ENCODE data around the gene SMG6. TPM values are rescaled to one million over a fixed set of nuclear protein-coding genes. Genes with fewer than 3 reads are reported as not detected.

SMG6 gene
- total RNA-seq, 1 experiment from 2014 or later = 25.6 TPM

GRCh38 chr17:2074919-2075318, 228.7 kb downstream of the SMG6 start:
- Mint-ChIP-seq H3K4me1 (peaks cover 20% of the 10 kb centered on the region), H3K27ac (no peak overlapping the region), H3K4me3 (no peak overlapping the region), H3K9me3 (no peaks in the 10 kb centered on the region), H3K27me3 (ENCODE audit: low read depth) (no peaks in the 10 kb centered on the region), H3K36me3 (peaks cover 8% of the 10 kb centered on the region)
- TF ChIP-seq HMGXB4 (CRISPR knock-in tag; IDR thresholded peaks at IDR 0.05) (no peak), SOX15 (CRISPR knock-in tag; IDR thresholded peaks at IDR 0.05) (no peak), ETV6 (CRISPR knock-in tag; IDR thresholded peaks at IDR 0.05) (no peak)
- DNase-seq (ENCODE audit: low spot score) (no peak), ATAC-seq (no peak)
- CTCF ChIA-PET = interaction anchor here (1.1 to 3.7 kb wide), 8 partner anchors 16 to 170 kb away, joined by 3 to 21 read pairs (median 10); partner anchors contain the start of gene HIC1
- POLR2A ChIA-PET = no interaction called here

- ChIA-PET POLR2A (no interaction called here), CTCF (interaction anchor here (0.5 to 11.0 kb wide), 9 partner anchors 15 to 425 kb away, joined by 3 to 96 read pairs (median 3); partner anchors contain the start of gene HIC1)
- TF ChIP-seq TEAD4 (CRISPR knock-in tag; IDR thresholded peaks at IDR 0.05) = no peak
- Mint-ChIP-seq H3K36me3 (no peaks in the 10 kb centered on the region; the same call in 1 of the 2 replicates), H3K27me3 (ENCODE audit: low read depth) (no peaks in the 10 kb centered on the region), H3K4me3 (no peak overlapping the region), H3K27ac (peak overlapping the region; percentile 24; the same call in 1 of the 2 replicates), H3K9me3 (no peaks in the 10 kb centered on the region), H3K4me1 (peaks cover 20% of the 10 kb centered on the region)
- no peak for ATAC-seq
- no peak for DNase-seq (ENCODE audit: low spot score)
Observed at GRCh38 chr17:2071455-2072281, 231.9 kb downstream of the SMG6 start.

- ATAC-seq = no peak
- Mint-ChIP-seq H3K27ac (peak overlapping the region; percentile 34), H3K4me1 (peaks cover 17% of the 10 kb centered on the region), H3K9me3 (no peaks in the 10 kb centered on the region), H3K4me3 (no peak overlapping the region), H3K36me3 (no peaks in the 10 kb centered on the region; the same call in 1 of the 2 replicates), H3K27me3 (ENCODE audit: low read depth) (no peaks in the 10 kb centered on the region)
- ChIA-PET CTCF (interaction anchor here (0.7 to 11.0 kb wide), 8 partner anchors 10 to 174 kb away, joined by 3 to 96 read pairs (median 4); partner anchors contain the start of gene HIC1), POLR2A (no interaction called here)
- DNase-seq (ENCODE audit: low spot score) = no peak
- no peak for TF ChIP-seq CBFB (CRISPR knock-in tag; IDR thresholded peaks at IDR 0.05; ENCODE audit: low read depth)
- TF ChIP-seq OVOL2 (CRISPR knock-in tag; IDR thresholded peaks at IDR 0.05; ENCODE audit: borderline replicate concordance) = no peak
- TF ChIP-seq NFATC4 (CRISPR knock-in tag; IDR thresholded peaks at IDR 0.05) = no peak
- TF ChIP-seq SMAD3 (CRISPR knock-in tag; IDR thresholded peaks at IDR 0.05; ENCODE audit: borderline replicate concordance) = no peak
- no peak for TF ChIP-seq ESRRA (CRISPR knock-in tag; IDR thresholded peaks at IDR 0.05; ENCODE audit: borderline replicate concordance)
- no peak for TF ChIP-seq ELF4 (CRISPR knock-in tag; IDR thresholded peaks at IDR 0.05; ENCODE audit: low read depth)
- no peak for TF ChIP-seq ATF6 (CRISPR knock-in tag; IDR thresholded peaks at IDR 0.05)
- TF ChIP-seq TCF7 (CRISPR knock-in tag; IDR thresholded peaks at IDR 0.05; ENCODE audit: low read depth) = no peak
- no peak for TF ChIP-seq TEAD1 (CRISPR knock-in tag; IDR thresholded peaks at IDR 0.05)
- no peak for TF ChIP-seq ATF2 (CRISPR knock-in tag; IDR thresholded peaks at IDR 0.05; ENCODE audit: borderline replicate concordance, low read depth)
- no peak for TF ChIP-seq USF2 (CRISPR knock-in tag; IDR thresholded peaks at IDR 0.05)
- no peak for TF ChIP-seq ZNF671 (CRISPR knock-in tag; IDR thresholded peaks at IDR 0.05)
- no peak for TF ChIP-seq PRDM15 (CRISPR knock-in tag; IDR thresholded peaks at IDR 0.05)
- TF ChIP-seq ATF3 (CRISPR knock-in tag; conservative IDR thresholded peaks at IDR 0.05) = no peak
- TF ChIP-seq FOXK1 (CRISPR knock-in tag; IDR thresholded peaks at IDR 0.05) = no peak
- TF ChIP-seq NFE2L1 (CRISPR knock-in tag; IDR thresholded peaks at IDR 0.05) = no peak
Observed at GRCh38 chr17:2071024-2071385, 232.6 kb downstream of the SMG6 start.

Measured in WTC11 (cell line).